GM21367 (cell line): ENCODE data around the gene NDC80.
"Not testable (repeated sequence)": the region's sequence is repeated elsewhere in the genome, so short reads cannot be mapped to it uniquely, and the experiment has no call there.

Experiments
- ATAC-seq: cut with Tn5 transposase; IDR thresholded peaks from one replicate; pipeline ENCODE4 v1.9.1; 2021; ENCODE audit not compliant: unreplicated experiment

Gene NDC80

DNA sequence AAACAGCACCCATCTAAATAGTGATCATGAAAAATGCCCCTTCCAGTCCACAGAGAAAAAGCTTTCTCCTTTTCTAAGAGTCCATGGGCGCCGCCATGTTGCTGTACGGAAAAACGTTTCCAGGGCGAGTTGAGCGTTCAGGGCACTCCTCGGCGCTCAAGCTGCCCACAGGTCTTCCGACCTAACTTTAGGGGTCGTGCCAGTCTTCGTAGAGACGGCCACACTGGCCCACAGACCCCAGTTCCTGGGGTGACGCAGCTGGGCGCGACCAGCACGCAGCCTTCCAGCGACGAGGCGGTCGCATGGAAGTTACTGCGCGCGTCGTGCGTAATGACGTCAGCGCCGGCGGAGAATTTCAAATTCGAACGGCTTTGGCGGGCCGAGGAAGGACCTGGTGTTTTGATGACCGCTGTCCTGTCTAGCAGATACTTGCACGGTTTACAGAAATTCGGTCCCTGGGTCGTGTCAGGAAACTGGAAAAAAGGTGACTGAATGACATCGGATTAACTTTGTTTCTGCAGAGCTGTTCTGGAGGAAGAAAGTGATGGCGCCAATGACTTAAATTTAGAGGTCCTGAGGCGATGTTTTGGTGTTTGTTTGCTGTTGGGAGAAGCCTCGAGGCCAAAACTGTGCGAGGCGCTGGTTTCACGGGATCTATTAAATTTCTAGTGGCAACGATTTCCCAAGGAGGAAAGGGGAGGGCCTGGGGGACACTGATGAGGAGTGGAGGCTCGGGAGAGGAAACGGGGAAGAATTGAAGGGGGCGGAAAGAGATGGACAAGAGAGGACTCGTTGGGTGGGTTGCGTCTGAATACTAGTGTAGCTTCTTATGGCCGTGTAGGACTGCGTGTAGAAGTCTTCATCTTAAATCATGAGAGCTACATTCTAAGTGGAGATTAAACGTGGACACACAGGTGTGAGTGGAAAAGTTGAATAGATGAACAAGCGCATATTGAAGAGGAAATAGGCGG lies at the start of gene NDC80, which contains the start of gene METTL4:
TSS of gene NDC80 (plus strand) at position 358 of the 971 bp plus-strand sequence. CDS start 1,429 bp downstream, outside the sequence.
TSS of gene METTL4 (minus strand) at position 306 of the 971 bp plus-strand sequence. CDS start 4,289 bp downstream, outside the sequence.
- ATAC-seq: peak; percentile 62

DNA sequence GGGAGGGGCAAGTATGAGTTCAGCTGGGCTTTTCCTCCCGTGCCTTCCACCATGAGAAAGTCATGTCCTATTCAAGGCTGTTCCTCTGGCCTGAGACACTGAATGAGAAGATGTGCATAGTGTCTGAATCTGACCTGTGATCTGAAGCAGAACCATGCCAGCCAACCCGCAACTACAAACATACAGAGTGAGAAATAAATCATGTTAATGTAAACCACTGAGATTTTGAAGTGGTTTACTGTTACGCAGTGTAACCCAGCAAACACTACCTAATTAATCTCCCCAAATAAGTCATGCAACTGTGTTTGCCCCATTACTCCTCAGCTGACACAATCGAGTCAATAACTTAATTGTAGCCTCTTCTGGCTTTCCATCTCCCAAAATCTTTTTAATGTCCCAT lies 49.2 kb upstream of the NDC80 start:
- ATAC-seq: no peak

DNA sequence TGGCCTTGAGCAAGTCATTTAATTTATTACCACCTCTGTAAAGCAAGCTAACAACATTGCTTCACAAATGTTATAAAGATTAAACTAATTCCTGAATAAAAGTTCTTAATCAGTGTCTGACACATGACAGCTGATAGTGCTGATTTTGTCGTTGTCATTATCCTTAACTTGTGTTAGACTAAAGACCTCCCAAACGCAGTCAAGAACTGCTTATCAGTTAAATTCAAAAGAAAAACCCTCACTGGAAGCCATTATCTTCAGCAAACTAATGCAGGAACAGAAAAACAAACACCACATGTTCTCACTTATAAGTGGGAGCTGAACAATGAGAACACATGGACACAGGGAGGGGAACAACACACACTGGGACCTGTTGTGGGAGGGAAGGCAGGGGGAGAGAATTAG lies 46.6 kb upstream of the NDC80 start:
- not testable (repeated sequence) for ATAC-seq

DNA sequence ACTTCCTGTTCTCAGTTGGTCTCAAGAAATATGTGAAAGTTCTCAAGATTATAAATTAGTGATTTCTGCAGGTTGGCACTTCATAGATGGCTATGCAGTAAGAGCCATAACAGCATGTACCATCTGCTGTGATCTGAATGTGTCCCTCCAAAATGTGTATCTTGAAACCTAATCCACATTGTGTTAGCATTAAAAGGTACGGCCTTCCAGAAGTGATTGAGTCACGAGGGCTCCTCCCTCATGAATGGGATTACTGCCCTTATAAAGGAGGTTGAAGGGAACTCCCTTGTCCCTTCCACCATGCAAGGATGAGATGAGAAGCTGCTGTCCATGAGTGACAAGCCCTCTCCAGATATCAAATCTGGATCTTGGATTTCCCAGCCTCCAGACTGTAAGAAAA lies 45.0 kb upstream of the NDC80 start:
- no peak for ATAC-seq

DNA sequence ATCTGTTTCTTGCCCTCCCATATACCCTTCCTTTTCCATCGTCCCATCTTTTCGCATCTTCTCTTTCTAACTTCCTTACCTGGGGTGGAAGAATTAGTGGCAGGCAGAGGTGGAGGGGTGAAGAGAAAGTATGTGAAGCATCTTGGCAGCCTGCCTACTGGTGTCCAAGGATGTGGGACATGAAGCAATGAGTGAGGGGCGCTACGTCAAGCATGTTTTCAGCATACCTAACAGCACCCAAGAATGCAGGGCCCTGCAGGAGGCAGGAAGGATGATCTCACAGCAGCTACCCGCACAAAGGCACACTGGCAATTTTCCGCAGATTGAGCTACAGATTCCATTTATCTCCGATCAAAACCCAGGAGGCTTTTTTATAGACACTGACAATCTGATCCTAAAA lies 42.2 kb upstream of the NDC80 start:
- ATAC-seq: no peak

DNA sequence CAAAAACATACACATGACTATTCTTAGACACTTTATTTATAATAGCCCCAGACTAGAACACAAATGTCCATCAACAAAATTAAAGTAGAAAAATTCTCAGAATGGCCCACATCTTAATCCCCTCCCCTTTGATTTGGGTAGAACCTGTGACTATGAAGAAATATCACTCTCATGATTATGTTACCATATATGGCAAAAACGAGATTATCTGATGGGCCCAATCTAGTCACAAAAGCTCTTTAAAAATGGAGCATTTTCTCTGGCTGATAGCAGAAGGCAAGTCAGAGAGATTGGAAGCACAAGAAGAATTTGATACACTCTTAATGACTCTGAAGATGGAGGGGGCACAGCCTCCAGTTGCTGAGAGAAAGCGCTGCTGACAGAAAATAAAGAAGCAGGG lies 39.6 kb upstream of the NDC80 start:
- no peak for ATAC-seq

DNA sequence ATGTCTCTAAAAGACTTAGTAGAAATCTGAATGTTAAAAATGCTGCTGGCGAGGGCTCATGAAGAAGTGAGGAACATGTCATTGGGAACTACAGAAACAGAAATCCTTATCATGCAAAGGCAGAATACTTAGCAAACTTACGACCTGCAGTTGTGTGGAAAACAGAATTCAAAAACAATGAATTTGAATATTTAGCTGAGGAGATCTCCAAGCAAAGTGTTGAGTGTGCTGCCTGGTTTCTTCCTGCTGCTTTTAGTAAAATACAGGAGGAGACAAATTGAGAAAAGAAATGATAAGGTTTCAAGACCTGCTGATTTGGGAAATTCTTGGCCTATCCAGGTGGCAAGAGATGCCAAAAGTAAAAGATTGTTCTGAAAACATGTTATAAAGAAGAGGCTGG lies 38.6 kb upstream of the NDC80 start:
- no peak for ATAC-seq

DNA sequence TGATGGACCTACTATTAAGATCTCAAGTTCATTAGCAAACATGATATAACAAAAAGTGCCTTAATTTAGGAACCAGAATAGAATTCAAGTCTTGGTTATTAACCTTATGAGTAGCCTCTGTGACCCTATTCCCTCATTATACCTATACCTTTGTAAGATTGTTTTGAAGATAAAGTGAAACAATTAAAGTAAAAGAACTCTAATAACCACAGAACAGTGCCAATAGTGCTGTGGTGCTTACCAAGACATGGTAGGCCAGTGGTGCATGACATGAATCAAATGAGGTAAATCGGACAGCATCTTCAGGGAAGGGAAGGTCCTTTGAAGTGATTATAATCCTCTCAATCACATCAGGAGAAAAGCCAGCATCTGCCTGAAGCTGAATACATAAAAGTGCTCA lies 36.5 kb upstream of the NDC80 start:
- no peak for ATAC-seq

DNA sequence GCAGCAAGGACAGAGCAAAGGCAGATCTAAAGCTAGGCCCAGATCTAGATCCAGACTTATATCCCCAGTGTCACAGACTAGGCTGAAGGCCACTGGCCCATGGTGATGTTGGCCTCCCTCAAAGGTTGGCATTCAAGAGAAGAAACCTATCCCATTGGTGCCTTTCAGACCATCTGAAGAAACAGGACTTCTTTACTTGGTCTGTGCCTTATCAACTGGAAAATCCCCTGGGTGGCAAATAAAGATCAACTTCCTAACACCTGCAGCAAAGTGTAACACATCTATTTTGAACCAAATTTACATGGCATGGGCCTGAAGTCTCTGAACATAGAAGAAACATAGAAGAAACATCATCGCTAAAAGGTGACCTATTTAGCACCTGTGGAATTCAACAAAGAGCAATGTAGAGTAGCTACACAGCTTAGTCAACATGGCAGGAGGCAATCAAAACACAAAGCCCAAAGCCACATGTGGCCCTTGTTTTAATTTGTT lies 35.9 kb upstream of the NDC80 start:
- ATAC-seq: no peak

DNA sequence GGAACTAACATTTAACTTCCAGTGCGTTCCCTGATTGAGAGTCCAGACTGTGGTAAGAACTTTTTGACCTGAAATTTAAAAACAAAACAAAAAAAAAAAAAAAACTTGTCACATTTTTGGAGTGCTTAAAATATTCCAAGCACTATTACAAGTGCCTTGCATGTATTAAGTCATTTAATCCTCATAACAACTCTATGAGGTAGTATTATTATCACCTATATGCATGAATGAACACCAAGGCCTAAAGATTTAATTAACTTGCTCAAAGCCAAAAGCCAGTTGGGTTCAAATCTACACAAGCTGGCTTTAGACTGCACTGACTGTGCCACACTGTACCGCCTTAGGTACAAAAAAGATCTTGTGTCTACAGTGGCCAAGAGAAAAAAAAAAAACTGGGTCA lies 35.3 kb upstream of the NDC80 start:
- no peak for ATAC-seq

DNA sequence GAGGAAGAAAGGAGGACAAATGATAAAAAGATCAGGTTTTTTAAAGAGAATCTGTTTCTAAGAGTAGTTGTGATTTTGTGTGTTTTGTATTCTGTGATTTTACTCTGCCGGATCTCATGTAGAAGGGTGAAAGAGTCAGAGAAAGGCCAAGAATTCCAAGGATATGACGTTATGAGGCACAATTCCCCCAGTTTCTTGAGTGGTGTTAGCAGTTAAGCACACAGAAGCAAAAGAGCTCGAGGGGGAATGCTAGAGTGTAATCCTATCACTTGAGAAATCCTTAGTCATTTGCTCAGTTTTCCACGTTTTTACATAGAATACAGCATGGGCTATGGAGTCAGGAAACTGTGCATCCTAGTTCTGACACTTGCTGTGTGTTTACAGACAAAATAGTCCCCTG lies 34.9 kb upstream of the NDC80 start:
- no peak for ATAC-seq

DNA sequence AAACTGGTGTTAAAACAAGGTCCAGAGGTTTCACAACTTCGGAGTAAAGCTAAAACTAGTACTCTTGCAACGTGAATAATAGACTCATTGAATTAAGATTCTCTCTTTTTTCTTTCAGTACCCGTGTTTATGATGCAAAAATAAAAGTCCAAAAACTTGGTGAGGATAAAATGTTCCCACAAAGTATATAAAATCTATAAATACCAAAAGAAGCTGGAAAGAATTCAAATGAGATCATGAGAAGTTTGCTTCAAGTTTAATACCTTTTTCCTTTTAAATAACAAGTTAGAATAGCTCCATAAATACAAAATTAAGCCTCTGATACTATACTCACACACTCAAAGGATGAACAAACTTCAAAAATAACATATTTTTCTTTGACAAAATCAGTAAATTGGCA lies 34.1 kb upstream of the NDC80 start:
- ATAC-seq: no peak

DNA sequence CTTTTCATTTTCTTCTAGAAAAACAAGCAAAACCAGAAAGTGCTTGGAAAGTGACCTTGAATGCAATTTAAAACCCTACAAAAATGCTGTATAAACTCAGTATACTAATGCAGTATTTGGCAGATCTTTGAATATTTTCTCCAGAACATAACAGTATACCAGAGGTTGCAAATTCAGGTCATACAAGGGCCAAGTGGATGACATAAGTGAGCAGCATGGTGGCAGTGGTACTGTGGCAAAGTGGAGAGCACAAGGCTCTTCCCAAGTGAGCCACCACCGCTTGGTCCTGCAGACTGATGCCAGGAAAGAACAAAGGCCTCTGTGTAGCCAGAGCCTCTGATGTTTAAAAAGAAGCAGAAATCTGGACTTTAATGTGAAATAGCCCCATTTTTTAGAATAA lies 33.1 kb upstream of the NDC80 start:
- no peak for ATAC-seq

DNA sequence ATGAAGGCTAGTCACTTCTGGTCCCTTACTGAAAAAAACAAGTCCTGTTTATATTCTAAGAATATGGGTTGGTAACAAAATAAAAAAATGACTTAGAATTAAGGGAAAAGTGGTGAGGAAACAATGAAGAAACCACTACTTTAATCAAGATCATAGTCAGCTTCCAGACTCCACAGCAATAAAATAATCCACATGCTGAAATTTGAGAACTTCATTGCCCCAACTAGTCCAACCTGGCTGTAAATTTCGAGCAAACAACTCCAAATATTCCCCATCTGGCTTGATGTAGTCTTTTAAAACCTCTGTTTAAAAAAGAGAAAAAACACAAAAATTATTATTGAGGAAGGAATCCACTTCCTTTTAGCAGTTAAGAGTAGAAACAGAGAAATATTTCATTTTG lies 32.5 kb upstream of the NDC80 start:
- ATAC-seq: no peak

DNA sequence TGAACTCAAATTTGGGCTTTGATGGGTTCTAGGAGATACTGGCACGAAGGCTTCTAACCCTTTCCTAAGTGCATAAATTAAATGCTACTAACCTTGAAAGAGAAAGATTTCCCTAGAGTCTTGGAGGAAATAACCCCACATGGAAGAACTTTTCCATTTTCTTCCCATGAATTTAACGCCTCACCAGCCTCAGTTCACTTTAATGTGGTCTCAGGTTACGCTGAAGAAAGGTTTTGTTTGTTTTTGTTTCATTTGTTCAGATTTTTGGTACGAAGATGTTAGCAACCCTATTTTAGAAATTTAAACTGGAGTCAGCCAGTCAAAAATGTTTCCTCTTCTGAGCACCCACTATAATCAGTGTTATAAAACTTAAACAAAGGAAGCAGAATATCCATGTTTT lies 30.8 kb upstream of the NDC80 start:
- ATAC-seq: no peak

DNA sequence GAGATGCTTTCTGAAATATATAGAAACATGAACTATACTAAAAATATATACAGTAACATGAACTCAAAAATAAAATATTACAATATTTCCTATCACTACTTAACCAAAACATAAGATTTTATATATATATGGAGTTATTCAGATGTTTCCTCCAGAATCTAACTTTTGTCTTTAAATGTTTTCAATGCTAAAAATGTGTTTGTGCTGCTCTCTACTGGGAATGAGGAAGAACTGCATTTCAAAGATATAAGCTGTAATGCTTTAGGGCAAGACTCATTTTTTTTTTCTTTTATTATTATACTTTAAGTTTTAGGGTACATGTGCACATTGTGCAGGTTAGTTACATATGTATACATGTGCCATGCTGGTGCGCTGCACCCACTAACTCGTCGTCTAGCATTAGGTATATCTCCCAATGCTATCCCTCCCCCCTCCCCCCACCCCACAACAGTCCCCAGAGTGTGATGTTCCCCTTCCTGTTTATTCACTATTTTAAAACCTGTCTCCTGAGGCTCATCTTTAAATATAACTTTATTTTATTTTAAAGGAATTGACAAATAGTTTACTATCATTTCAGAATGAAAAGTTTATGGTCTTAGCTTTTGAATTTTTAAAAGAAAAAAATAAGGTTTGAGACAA lies 29.3 kb upstream of the NDC80 start:
- ATAC-seq: peak; percentile 47

DNA sequence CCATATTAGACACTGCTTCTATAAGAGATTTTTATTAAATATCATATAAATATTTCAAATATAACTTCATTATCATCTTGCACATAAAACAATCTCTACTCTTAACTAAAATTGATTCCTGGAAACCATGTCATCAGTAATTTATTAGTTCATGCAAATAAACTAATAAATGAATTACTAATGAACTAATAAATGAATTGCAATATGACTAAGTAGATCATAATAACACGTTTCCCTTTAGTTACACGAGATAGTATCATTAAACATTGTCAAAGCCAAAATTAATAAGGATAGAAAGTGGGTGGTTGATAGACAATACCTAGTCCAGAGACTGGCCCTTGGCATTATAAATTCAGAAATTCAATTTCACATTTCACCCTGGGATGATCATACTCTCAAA lies 26.2 kb upstream of the NDC80 start:
- no peak for ATAC-seq

DNA sequence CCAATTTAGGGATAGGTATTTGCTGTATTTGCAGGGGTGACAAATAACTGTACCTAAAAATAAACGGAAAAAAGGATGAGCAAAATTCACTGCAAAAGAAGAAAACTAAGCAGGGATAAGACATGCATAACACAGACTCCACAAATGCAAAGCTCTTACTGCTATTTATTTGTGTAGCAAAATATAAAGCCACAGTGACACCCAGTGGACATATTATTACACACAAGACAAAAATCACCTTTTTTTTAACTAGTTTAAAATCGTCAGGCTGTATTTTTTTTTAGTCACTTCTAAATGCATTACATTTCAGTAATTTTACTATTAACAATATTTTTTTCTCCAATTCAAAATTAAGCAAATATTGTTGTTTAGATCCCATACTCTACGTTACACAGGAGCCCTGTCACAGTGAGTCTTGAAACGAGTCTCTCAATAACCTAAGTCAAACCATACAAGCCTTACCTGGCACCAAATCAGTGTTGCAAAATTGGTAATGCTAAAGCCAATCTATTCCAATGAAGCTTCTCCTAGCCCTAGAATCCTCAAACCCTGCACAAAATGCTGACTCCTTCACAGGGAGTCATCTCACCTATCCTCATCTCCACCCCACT lies 23.8 kb upstream of the NDC80 start:
- no peak for ATAC-seq

DNA sequence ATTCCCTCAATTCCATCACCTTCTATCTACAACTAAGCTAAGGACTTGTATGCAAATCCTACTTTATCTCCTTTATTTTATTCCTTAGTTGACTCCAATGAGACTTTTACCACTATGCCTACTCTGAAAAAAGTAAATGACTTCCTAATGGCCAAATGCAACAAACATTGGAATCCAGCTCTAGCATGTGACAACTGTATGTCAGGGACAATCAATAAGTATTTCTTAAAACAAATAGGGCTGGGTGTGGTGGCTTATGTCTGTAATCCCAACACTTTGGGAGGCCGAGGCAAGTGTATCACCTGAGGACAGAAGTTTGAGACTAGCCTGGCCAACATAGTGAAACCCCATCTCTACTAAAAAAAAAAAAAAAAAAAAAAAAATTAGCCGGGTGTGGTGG lies 21.9 kb upstream of the NDC80 start:
- no peak for ATAC-seq

DNA sequence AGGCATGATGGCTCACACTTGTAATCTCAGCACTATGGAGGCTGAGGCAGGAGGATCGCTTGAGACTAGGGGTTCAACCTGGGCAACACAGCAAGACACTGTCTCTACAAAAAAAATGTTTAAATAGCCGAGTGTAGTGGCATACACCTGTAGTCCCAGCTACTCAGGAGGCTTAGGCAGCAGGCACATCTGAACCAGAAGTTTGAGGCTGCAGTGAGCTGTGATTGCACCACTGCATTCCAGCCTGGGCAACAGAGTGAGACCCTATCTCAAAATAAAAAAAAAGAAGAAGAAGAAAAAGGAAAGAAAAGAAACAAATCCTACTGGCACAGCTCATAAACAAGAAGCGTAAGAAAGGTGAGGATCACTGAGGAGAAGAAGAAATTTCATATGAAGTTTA lies 19.9 kb upstream of the NDC80 start:
- no peak for ATAC-seq

DNA sequence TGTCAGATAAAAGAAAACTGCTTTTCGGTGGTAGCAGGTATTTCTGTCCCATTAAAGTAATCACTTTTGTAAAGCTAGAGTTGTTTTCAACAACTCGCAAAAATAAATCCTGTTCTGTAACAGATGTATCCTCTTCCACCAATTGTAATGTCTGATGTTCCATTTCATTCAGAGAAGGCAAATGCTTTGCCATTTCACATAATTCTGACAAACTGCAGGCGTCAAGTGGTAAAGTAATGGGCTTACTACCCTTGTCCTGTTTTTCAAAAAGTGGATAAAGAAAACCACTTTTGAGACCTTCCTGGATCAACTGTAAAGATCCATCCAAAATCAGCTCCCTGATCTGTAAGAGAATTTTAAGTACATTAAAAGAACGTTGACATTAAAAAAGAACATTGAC lies 16.7 kb upstream of the NDC80 start:
- ATAC-seq: no peak

DNA sequence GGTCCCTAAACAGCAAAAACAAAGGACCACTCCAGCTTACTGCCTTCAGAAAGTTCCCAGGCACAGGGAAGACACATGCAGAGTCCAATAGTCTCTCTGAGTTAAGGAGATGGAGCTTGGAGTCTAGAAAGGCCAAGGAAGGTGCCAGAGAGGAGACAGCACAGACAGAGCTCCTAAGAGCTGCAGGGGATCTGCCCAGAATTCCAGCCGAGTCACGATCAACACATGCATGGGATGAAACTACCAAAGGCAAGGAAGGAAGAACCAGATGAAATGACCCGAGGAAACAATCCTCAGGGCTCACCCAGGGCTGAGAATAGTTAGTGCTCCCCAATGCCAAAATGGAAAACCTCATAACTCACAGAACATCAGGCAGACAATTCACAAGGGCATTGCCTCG lies 15.5 kb upstream of the NDC80 start:
- no peak for ATAC-seq
